ENCODE measurements around the gene GAMT. TPM values are rescaled to one million over a fixed set of nuclear protein-coding genes. Genes with fewer than 3 reads are reported as not detected.
A peak's percentile ranks its signal among the peaks of the same experiment; 100 is the strongest.

GAMT gene
- total and polyA plus RNA-seq, 2 donors (not counting 1 experiment from before 2014, with no cell fraction given), result 20.0 to 44.1 TPM

DNA sequence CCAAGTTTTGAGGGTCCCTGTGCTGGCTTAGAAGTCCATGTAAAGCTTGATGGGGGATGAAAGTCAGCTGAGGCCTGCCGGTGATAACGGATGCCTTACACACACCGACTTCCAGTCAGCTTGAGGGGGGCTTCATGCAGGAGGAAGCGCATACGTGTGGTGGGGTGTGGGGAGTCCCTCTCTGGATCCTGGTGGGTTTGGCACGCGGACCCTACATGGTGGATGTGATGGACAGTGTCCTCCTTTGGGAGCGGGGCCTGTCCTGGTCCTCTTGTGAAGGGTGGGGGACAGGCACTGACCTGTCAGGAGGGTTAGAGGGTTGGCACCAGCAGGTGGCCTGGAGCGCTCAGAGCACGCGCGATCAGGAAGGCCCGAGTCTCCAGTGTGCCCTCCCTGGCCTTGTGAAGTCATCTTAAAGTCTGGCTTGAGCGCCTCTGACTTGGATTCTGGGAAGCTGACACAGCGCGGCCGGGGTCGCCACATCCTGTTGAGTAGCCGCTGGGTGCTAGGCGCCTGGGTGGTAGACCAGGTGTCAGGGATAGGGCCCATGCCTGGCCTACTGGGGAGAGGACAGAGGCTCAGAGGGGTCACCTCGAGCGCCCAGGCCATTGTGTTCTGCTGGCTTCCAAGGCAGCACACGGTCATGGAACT, 8.9 kb upstream of the GAMT start:
- Histone ChIP-seq H3K9me3 (ENCODE audit: control insufficient read depth, insufficient read depth, low read depth, low read length) (no peaks in the 10 kb centered on the region), H3K27ac (ENCODE audit: insufficient read depth, low read length) (peak overlapping the region; percentile 74), H3K4me3 (replicated peaks in 1 of 4; ENCODE audit: control extremely low read depth in 1 of 4, insufficient read depth in 1 of 4, low read depth in 3 of 4, low read length in 4 of 4) (peak overlapping the region in 3 of 4 experiments; percentile 9 to 90 (median 48)), H4K20me1 (ENCODE audit: control insufficient read depth, extremely low read depth, insufficient read depth, low read length) (peaks cover 3% of the 10 kb centered on the region), H3K79me2 (ENCODE audit: control insufficient read depth, insufficient read depth, low read length) (peaks cover 73% of the 10 kb centered on the region), H3K4me2 (ENCODE audit: extremely low read depth, insufficient read depth, low read length) (peak overlapping the region; percentile 82), H3K36me3 (ENCODE audit: control insufficient read depth, insufficient read depth, low read length) (peaks cover 15% of the 10 kb centered on the region), H3K9ac (ENCODE audit: insufficient read depth, low read length) (peak overlapping the region; percentile 36), H3K27me3 (ENCODE audit: control insufficient read depth, insufficient read depth, low read length) (no peaks in the 10 kb centered on the region), H3K4me1 (ENCODE audit: control insufficient read depth, extremely low read depth, insufficient read depth, low read length) (peaks cover 30% of the 10 kb centered on the region), H2AFZ (ENCODE audit: low read length) (no peak overlapping the region)
- TF ChIP-seq, protein P1, sequence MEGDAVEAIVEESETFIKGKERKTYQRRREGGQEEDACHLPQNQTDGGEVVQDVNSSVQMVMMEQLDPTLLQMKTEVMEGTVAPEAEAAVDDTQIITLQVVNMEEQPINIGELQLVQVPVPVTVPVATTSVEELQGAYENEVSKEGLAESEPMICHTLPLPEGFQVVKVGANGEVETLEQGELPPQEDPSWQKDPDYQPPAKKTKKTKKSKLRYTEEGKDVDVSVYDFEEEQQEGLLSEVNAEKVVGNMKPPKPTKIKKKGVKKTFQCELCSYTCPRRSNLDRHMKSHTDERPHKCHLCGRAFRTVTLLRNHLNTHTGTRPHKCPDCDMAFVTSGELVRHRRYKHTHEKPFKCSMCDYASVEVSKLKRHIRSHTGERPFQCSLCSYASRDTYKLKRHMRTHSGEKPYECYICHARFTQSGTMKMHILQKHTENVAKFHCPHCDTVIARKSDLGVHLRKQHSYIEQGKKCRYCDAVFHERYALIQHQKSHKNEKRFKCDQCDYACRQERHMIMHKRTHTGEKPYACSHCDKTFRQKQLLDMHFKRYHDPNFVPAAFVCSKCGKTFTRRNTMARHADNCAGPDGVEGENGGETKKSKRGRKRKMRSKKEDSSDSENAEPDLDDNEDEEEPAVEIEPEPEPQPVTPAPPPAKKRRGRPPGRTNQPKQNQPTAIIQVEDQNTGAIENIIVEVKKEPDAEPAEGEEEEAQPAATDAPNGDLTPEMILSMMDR (conservative IDR thresholded peaks at IDR 0.05 in 1 of 2, IDR thresholded peaks at IDR 0.05 in 1 of 2; ENCODE audit: low read depth in 1 of 2, low read length in 2 of 2), result no peak
- TF ChIP-seq EZH2 (IDR thresholded peaks at IDR 0.05; ENCODE audit: low read length, missing control alignments), result no peak
- peak; percentile 60 to 76 for DNase-seq (ENCODE audit: low read depth in 2 of 2)

DNA sequence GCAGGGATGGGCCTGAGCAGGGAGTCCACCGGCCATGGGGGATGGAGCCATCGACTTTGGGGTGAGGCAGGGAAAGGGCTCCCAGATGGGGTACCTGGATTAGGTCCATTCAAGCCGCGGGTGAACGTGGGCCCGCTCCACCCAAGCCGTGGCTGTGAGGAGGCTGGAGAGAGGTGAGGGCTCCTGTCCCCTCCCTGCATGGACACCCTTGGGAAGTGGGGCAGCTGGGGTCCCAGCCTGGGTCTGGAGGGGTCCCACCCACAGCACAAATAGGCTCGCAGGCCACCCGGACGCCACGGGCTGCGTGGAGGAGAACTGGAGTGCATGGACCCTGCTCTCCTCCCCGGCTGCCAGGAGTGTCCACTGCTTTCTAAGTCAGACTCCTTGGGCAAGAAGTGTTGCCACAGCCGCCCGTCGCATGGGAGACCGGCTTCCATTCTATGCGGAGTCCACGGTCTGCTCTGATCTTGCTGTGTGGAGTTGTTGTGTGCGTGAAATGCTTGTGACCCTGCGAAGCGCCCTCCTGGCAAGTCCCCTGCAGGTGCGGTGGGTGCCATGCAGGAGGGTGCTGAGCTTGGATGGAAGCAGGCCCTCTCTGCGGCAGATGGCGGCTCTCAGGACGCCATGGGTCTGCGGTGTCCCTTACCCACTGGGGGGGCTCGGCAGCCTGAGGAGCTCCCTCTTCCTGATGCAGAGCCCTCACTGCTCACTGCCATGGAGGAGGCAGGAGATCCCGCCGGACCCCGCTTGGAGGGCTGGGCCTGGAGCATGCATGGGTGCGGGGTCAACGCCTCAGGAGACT, 8.1 kb upstream of the GAMT start:
- Histone ChIP-seq H3K36me3 (ENCODE audit: control insufficient read depth, insufficient read depth, low read length) (peaks cover 15% of the 10 kb centered on the region), H3K9me3 (ENCODE audit: control insufficient read depth, insufficient read depth, low read depth, low read length) (no peaks in the 10 kb centered on the region), H4K20me1 (ENCODE audit: control insufficient read depth, extremely low read depth, insufficient read depth, low read length) (peaks cover 3% of the 10 kb centered on the region), H3K4me1 (ENCODE audit: control insufficient read depth, extremely low read depth, insufficient read depth, low read length) (peaks cover 26% of the 10 kb centered on the region), H3K9ac (ENCODE audit: insufficient read depth, low read length) (peak overlapping the region; percentile 82), H3K27me3 (ENCODE audit: control insufficient read depth, insufficient read depth, low read length) (no peaks in the 10 kb centered on the region), H3K79me2 (ENCODE audit: control insufficient read depth, insufficient read depth, low read length) (peaks cover 67% of the 10 kb centered on the region), H3K4me3 (replicated peaks in 1 of 4; ENCODE audit: control extremely low read depth in 1 of 4, insufficient read depth in 1 of 4, low read depth in 3 of 4, low read length in 4 of 4) (peak overlapping the region; percentile 48 to 90 (median 80)), H3K27ac (ENCODE audit: insufficient read depth, low read length) (peak overlapping the region; percentile 74), H2AFZ (ENCODE audit: low read length) (no peak overlapping the region), H3K4me2 (ENCODE audit: extremely low read depth, insufficient read depth, low read length) (peak overlapping the region; percentile 82)
- no peak for TF ChIP-seq EZH2 (IDR thresholded peaks at IDR 0.05; ENCODE audit: low read length, missing control alignments)
- TF ChIP-seq, protein P1 (conservative IDR thresholded peaks at IDR 0.05 in 1 of 2, IDR thresholded peaks at IDR 0.05 in 1 of 2; ENCODE audit: low read depth in 1 of 2, low read length in 2 of 2), result no peak
- DNase-seq (ENCODE audit: low read depth in 2 of 2), result no peak
